K562 (cell line): ENCODE results near the gene SMG9. TPM values are rescaled to one million over a fixed set of nuclear protein-coding genes. Genes with fewer than 3 reads are reported as not detected.
A peak's percentile ranks its signal among the peaks of the same experiment; 100 is the strongest.

Experiments
- ATF3 ChIP-seq, 2 experiments: fragments of 450-650 bp in 1 of 2; sonication (generic) in 1 of 2; formaldehyde crosslinking in 1 of 2; IDR thresholded peaks in 1 of 2; conservative IDR thresholded peaks in 1 of 2; 2 replicates each; pipeline versions ENCODE4 v1.6.1 to v1.8.1; 2016 to 2023; ENCODE audit warnings: mild to moderate bottlenecking in 2 of 2, moderate library complexity in 2 of 2, inconsistent platforms in 1 of 2, missing genetic modification reagents in 1 of 2
- BMI1 ChIP-seq: fragments of 150-350 bp; IDR thresholded peaks from 2 replicates; pipeline ENCODE4 v1.6.1; 2014; ENCODE audit warnings: low read length
- CHCHD3 ChIP-seq: fragments of 250-450 bp; sonication (Bioruptor Pico); IDR thresholded peaks from 2 replicates; pipeline ENCODE4 v2.1.2; 2022; ENCODE audit warnings: mild to moderate bottlenecking
- GTF3C2 ChIP-seq: IDR thresholded peaks from 3 replicates; pipeline ENCODE4 v1.6.1; 2011; ENCODE audit warnings: borderline replicate concordance, mild to moderate bottlenecking, moderate library complexity; ENCODE audit not compliant: insufficient read length; ENCODE audit errors: extremely low read depth
- HNRNPUL1 ChIP-seq: fragments of 200-400 bp; formaldehyde crosslinking; IDR thresholded peaks from 2 replicates; pipeline ENCODE4 v1.6.1; 2017; ENCODE audit warnings: low read length
- MAFF ChIP-seq: IDR thresholded peaks from 2 replicates; pipeline ENCODE4 v1.6.1; 2012; ENCODE audit warnings: low read length, improper control_type of control experiment
- NFE2 ChIP-seq: IDR thresholded peaks from 2 replicates; pipeline ENCODE4 v1.6.1; 2014; ENCODE audit warnings: antibody characterized with exemption, low read depth
- PCBP1 ChIP-seq: fragments of 200-400 bp; formaldehyde crosslinking; IDR thresholded peaks from 2 replicates; pipeline ENCODE4 v1.6.1; 2018; ENCODE audit warnings: mild to moderate bottlenecking, low read depth, low read length; ENCODE audit not compliant: poor library complexity, severe bottlenecking
- POLR2AphosphoS2 ChIP-seq: IDR thresholded peaks from 2 replicates; pipeline ENCODE4 v1.6.1; 2012; ENCODE audit warnings: low read length, improper control_type of control experiment
- TOE1 ChIP-seq, 2 experiments: fragments of 450-650 bp in 1 of 2; sonication (generic) in 1 of 2; formaldehyde crosslinking in 1 of 2; IDR thresholded peaks; 2 replicates each; pipeline versions ENCODE4 v1.7.1 to v1.8.0; 2016 to 2022; ENCODE audit warnings: borderline replicate concordance in 2 of 2, mild to moderate bottlenecking in 2 of 2, antibody characterized with exemption in 1 of 2, inconsistent platforms in 1 of 2, low read depth in 1 of 2, missing genetic modification reagents in 1 of 2, moderate library complexity in 1 of 2
- polyA plus RNA-seq, 8 experiments: library from polyadenylated mRNA; depleted of rRNA in 4 of 8; stranded (reverse) in 5 of 8; unstranded in 3 of 8; fragments of >200 nt; fragmentation: Nextera tagmentation in 2 of 8; fragmentation: Illumina TruSeq in 1 of 8; extraction: Ambion mirVana in 2 of 8; extraction: Trizol in 1 of 8; gene quantifications; 2 replicates each; pipeline versions ENCODE4 v1.2.1 to v1.2.3, GENCODE V29; 2011 to 2014; ENCODE audit warnings: inconsistent platforms in 1 of 8, missing spikeins in 1 of 8
- total RNA-seq, 7 experiments: library from RNA; depleted of rRNA in 6 of 7; stranded (reverse); fragments of >200 nt in 6 of 7; fragmentation: Illumina TruSeq in 2 of 7; extraction: Trizol in 2 of 7; gene quantifications; 2 replicates each; pipeline versions ENCODE4 v1.2.1 to v1.2.3, GENCODE V29; 2011 to 2021; ENCODE audit warnings: low replicate concordance in 1 of 7
- TF ChIP-seq, protein P1 (sequence below): sonication (generic); formaldehyde crosslinking; IDR thresholded peaks from 2 replicates; pipeline ENCODE4 v1.8.0; 2022; ENCODE audit warnings: missing genetic modification reagents, mild to moderate bottlenecking, moderate library complexity, borderline replicate concordance
- TF ChIP-seq, protein P2 (sequence below): fragments of 250-450 bp; sonication (Bioruptor Pico); IDR thresholded peaks from 2 replicates; pipeline ENCODE4 v1.4.0; 2020; ENCODE audit warnings: mild to moderate bottlenecking, moderate library complexity, borderline replicate concordance

SMG9 gene
- total and polyA plus RNA-seq, 9 of the 15 experiments (the other 6 are each of a cell fraction or from before 2014, with no cell fraction given), result 1.7 to 79.7 (median 40.2) TPM

DNA sequence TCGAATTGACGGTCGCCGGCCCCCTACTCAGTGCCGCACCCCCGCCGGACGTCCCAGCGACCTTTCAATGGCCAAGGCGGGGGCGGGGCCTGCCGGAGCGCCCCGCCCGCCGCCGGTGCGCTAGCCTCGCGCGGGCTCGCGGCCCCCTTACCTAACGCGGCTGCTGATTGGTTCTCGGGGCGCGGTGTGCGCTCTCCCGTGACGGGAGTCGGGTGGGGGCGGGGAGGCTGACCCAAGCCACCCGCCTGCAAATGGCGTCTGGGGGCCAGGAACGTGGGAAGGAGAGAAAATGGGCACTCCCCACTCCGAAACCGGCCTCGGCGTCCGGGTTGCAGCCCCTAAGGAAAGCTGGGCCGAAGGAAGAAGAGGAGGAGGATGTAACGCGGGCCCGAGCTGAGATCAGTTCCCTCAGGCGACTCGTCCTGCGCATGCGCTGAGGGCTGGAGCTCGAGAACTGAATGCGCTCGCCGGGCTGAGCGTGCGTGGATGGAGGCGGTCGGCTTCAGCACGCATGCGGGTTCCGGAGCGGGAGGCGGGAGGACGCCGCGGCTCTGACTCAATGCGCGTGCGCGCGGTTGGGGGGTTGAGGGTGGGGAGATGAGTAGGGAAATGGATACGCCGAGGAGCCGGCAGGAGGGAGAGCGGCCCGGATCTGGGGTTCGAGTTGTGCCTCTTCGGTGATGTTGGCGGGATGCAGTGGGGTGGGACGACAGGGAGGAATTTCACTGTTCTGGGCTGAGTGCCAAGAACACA is at the start of gene SMG9 (continued):
- TF ChIP-seq ATF3 (IDR thresholded peaks at IDR 0.05), result no peak
- TF ChIP-seq ATF3 (CRISPR knock-in tag; conservative IDR thresholded peaks at IDR 0.05), result no peak
- TF ChIP-seq, protein P1, sequence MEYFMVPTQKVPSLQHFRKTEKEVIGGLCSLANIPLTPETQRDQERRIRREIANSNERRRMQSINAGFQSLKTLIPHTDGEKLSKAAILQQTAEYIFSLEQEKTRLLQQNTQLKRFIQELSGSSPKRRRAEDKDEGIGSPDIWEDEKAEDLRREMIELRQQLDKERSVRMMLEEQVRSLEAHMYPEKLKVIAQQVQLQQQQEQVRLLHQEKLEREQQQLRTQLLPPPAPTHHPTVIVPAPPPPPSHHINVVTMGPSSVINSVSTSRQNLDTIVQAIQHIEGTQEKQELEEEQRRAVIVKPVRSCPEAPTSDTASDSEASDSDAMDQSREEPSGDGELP (CRISPR knock-in tag), result peak; percentile 45; the same call in 1 of the 2 replicates
- TF ChIP-seq PCBP1, result peak; percentile 16
- no peak for TF ChIP-seq MAFF
- TF ChIP-seq TOE1 (IDR thresholded peaks at IDR 0.05; ENCODE audit: borderline replicate concordance), result peak; percentile 16; the same call in 1 of the 2 replicates
- no peak for TF ChIP-seq TOE1 (CRISPR knock-in tag; IDR thresholded peaks at IDR 0.05; ENCODE audit: borderline replicate concordance, low read depth)
- TF ChIP-seq NFE2, result peak; percentile 24; the same call in 1 of the 2 replicates
- TF ChIP-seq POLR2AphosphoS2, result peak; percentile 55; the same call in 1 of the 2 replicates
- TF ChIP-seq CHCHD3 (CRISPR knock-in tag), result peak; percentile 91; the same call in 1 of the 2 replicates
- TF ChIP-seq HNRNPUL1, result no peak
- no peak for TF ChIP-seq BMI1
- no peak for TF ChIP-seq GTF3C2
- TF ChIP-seq, protein P2, sequence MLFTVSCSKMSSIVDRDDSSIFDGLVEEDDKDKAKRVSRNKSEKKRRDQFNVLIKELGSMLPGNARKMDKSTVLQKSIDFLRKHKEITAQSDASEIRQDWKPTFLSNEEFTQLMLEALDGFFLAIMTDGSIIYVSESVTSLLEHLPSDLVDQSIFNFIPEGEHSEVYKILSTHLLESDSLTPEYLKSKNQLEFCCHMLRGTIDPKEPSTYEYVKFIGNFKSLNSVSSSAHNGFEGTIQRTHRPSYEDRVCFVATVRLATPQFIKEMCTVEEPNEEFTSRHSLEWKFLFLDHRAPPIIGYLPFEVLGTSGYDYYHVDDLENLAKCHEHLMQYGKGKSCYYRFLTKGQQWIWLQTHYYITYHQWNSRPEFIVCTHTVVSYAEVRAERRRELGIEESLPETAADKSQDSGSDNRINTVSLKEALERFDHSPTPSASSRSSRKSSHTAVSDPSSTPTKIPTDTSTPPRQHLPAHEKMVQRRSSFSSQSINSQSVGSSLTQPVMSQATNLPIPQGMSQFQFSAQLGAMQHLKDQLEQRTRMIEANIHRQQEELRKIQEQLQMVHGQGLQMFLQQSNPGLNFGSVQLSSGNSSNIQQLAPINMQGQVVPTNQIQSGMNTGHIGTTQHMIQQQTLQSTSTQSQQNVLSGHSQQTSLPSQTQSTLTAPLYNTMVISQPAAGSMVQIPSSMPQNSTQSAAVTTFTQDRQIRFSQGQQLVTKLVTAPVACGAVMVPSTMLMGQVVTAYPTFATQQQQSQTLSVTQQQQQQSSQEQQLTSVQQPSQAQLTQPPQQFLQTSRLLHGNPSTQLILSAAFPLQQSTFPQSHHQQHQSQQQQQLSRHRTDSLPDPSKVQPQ, result 0 out of 2 replicates have a peak, but pooled peaks have one; percentile 5
